NCI-H510A treated with DMSO at 0.1 percent for 48 hours (cell line): Measurements from ENCODE around the gene CIB4.

Experiments
- DNase-seq: peaks from one replicate; lab custom pipeline; 2025; lab: John Stamatoyannopoulos, UW

CIB4 gene

GRCh38 chr2:26550276-26551015, 90.7 kb downstream of the CIB4 start:
- DNase-seq = no peak

- no peak for DNase-seq
Observed at GRCh38 chr2:26542676-26543505, 98.3 kb downstream of the CIB4 start.

- no peak for DNase-seq
Observed at GRCh38 chr2:26542194-26542455, 99.0 kb downstream of the CIB4 start.

- peak; percentile 97 for DNase-seq
Observed at GRCh38 chr2:26541401-26542193, 99.6 kb downstream of the CIB4 start.

GRCh38 chr2:26540961-26541360, 100.2 kb downstream of the CIB4 start:
- DNase-seq = peak; percentile 46

GRCh38 chr2:26540306-26540705, 100.9 kb downstream of the CIB4 start:
- DNase-seq = no peak

- DNase-seq = no peak
Observed at GRCh38 chr2:26537826-26538475, 103.2 kb downstream of the CIB4 start.

GRCh38 chr2:26537069-26537825, 103.9 kb downstream of the CIB4 start:
- no peak for DNase-seq

GRCh38 chr2:26536371-26537068, 104.6 kb downstream of the CIB4 start:
- DNase-seq = no peak

GRCh38 chr2:26535663-26536275, 105.4 kb downstream of the CIB4 start:
- DNase-seq = no peak

- no peak for DNase-seq
Observed at GRCh38 chr2:26534865-26535662, 106.1 kb downstream of the CIB4 start.

- peak; percentile 17 for DNase-seq
Observed at GRCh38 chr2:26534098-26534864, 106.9 kb downstream of the CIB4 start.

- no peak for DNase-seq
Observed at GRCh38 chr2:26533661-26534060, 107.5 kb downstream of the CIB4 start.

GRCh38 chr2:26532301-26533250, 108.6 kb downstream of the CIB4 start:
- no peak for DNase-seq
